CD4-positive, alpha-beta T cell treated with Interleukin-10 for 1 hour (primary cell): ENCODE measurements around the gene MCMBP.
A peak's percentile ranks its signal among the peaks of the same experiment; 100 is the strongest.
"Not testable (repeated sequence)": the region's sequence is repeated elsewhere in the genome, so short reads cannot be mapped to it uniquely, and the experiment has no call there.

Source experiments
- DNase-seq: peaks from one replicate; pipeline ENCODE4 v3.0.0-alpha.2; 2020

Gene MCMBP

DNA sequence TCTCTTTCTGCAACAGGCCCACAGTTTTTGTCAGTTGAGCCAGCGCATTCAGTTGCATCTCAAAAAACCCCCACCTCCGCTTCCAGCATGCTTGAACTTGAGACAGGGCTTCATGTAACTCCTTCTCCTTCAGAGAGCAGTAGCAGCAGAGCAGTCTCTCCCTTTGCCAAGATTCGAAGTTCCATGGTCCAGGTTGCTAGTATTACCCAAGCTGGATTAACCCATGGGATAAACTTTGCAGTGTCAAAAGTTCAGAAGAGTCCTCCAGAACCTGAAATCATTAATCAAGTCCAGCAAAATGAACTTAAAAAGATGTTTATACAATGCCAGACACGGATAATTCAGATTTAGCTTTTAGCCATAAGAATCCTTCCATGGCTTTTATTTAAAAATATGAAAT, 45.2 kb downstream of the MCMBP start:
- DNase-seq, result no peak

DNA sequence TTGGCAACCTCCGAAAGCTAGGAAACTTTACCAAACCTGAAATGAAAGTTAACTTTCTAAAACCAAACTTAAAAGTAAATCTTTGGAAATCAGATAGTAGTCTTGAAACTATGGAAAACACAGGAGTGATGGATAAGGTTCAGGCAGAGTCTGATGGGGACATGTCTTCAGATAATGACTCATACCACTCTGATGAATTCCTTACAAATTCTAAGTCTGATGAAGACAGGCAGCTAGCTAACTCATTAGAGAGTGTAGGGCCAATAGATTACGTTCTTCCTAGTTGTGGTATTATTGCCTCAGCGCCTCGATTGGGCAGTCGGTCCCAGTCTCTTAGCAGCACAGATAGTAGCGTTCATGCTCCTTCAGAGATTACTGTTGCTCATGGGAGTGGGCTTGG, 45.9 kb downstream of the MCMBP start:
- DNase-seq, result no peak

DNA sequence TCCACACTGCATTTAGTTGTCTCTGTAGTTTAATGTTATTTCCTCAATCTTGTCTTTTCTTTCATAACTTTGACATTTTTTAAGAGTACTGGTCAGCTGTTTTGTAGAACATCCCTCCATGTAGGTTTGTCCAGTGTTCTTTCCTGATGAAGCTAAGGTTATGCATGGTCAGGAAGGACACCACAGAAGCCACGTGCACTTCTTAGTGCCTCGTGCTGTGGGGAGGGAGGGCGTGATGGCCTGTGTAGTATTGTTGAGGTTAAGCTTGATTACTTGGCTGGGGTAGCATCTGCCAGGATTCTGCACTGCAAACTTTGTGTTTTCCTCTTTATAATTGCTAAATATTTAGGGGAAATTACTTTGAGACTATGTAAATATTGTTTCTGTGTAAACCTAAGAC, 48.3 kb downstream of the MCMBP start:
- no peak for DNase-seq

DNA sequence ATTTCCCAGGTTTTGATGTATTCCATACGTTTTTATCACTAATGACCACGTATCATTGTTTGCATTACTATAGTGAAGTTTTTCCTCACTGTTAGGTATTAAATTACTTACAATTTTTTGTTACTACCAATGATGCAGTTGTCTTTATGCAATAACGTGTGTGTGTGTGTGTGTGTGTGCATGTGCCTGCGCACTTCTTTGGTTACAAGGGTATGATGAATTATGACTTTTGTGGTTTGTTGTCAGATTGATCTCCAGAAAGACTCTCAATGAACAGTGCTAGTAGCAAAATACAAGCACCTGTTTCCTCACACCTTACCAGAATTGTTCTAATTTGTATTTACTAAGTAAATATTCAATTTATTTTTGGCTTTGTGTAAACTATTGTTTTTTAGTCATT, 51.5 kb downstream of the MCMBP start:
- DNase-seq, result no peak

DNA sequence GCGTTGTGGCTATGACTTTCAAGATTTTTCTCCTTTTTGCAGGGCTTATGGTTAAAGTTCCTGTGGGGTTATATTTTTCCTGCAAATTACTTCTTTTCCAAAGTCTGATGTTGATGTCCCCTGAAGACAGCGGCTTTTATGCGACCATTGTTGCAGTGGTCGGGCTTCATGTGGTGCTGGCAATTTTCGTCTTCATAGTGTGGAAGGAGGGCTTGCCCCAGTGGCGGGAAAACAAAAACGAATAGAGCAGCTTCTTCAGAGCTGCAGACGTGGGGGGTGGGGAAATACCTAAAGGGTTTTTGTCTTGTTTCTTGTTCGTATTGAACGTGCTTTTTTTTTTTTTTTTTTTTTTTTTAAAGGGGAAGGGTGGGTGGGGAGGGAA, 53.8 kb downstream of the MCMBP start:
- DNase-seq, result no peak

DNA sequence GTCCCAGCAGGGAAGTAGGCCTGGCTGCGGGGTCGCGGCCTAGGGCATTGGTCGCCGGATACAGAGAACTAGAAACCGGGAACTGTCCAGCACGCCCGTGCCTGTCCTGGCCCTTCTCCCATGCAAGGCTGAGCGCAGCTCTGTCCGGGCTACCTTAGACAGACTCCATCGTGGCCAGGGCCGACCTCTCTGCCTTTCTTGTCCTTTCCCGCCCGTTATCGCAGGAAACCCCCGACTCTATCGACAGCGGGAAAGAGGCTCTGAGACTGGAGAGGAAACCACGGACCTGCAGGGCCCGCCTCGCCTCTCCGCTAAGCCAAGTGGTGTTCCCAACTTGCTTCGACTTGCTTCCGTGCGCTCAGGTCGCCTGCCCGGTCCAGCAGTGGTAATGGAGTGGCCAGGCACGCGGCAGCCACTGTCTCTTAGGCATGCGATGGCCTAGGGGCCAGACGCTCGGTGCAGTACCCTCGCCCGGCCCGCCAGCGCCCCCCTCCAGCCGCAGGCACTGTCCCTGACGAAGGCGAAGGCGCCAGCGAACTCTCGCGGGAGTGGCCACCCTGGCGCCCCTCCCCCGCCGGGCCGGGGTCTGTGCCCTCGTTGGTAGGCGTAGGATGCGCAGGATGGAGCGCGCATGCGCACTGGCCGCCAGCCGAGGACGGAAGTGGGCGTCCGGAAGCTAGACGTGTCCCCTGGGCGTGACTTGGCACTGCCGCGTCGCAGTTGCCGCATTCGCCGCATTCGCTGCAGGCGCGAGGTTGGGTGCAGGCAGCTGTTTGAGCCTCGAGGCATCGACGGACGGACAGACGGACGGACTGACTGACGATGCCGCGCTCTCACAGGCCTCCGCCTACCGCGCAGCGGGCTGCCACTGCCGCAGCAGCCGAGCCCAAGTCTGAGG, 54.4 kb downstream of the MCMBP start:
- peak; percentile 39 for DNase-seq

DNA sequence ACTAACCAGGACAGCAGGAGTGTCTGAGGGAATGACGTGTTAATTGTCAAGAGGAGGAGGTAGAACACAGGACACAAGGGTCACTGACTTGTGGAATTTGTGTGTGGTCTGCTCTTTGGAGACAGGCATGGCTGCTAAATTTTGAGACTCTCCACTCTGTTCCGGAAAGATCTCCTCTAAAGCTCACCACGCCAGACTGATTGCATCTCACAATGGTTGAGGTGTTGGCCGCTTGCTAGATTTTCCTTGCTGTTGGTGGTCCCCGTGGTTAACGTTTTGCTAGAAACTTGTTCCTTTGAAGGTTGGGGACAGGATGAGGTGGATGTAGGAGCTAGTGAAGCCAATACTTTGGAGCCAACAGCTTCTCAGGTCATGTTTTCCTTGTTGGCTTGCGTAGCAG, 57.0 kb downstream of the MCMBP start:
- DNase-seq, result no peak

DNA sequence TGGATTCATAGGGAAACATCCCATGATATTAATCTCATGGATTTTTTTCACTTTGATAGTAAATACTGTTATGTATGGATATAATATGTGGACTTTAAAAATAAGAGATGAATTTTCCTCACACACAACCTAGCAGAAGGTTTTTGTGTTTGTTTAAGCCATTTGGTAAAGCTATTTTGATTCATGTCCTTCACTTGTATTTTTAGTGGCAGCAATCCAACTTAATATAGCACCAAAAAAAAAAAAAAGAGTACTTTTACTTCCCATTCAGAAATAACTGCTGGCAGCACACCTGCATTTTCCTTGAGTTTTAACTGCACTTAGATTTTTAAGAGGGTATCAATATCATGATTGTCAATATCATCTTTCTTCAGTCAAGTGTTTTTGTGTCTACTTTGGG, 60.0 kb downstream of the MCMBP start:
- DNase-seq, result no peak

DNA sequence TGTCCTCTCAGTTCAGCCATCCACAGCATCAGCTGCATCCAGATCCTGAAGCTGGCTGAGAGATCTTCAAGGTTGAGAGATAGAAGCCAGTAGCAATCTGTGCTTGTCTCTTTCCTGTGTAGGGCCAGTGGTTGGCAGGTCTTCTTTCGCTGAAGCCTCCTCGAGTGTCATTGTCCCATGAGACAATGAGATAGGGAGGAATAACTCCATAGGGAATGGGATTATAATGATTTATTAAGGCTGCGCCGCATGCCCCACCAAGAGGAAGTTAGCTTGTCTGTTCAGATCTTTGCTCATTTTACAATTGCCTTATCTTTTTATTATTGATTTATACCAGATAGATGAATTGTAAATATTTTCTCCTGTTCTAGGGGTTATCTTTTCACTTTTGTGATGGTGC, 61.5 kb downstream of the MCMBP start:
- no peak for DNase-seq

DNA sequence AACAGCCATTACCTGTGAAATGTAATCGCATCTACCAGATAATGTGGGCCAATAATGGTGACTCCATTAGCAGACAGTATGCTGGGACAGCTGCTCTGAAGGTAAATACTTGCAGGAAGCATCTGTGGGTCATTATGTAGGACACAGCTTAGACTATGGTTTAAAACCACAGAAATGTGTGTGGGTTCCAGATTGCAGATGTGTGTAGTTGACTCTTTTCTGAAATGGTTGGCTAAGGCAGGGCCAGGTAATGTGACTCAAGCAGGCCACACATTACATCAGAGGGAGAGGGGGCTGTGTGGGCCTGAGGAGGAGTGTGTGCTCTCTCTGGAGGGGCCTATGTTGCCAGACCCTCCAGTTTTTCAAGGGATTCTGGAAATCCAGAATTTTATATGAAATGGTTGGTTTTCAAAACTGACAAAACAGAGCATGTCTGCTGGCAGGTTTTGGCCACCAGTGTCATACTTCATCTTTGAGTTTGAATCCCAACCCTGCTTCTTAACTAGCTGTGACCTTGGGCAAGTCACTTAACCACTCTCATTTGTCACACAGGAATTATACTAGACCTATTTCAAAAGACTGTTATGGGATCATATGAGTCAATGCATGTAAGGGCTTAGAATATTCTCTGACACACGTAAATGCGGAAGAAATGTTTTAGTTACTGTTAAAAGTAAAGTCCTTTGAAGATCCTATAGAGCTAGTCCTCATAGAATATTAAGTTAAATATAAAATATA, 64.5 kb downstream of the MCMBP start:
- DNase-seq, result no peak

DNA sequence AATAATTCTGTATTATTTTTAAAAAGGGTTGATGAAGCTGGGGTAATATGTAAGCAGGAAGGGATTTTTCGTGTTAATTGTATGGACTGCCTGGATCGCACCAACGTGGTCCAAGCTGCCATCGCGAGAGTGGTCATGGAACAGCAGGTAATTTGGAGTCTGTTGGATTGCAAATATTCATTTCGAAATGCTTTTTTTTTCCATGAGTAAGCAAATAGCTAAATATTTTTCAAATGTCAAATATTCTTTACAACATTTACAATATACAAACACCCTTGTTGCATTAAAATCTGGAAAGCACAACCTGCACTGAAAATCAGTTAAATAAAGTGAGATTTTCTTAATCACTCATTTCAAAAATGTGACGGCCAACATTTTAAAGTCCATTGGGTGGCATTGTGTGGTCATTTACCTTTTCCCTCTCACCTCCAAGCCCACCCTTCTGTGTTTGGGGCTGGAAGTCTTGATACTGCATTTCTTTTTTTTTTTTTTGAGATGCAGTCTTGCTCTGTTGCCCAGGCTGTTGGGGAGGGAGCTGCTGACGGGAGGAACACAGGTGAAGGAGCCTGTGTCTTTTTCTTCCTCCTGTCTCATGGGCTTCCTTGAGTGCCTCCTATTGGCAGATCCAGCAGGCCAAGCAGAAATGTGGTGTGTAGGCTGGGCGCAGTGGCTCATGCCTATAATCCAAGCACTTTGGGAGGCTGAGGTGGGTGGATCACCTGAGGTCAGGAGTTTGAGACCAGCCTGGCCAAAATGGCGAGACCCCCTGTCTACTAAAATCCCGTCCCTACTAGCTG, 66.1 kb downstream of the MCMBP start:
- no peak for DNase-seq

DNA sequence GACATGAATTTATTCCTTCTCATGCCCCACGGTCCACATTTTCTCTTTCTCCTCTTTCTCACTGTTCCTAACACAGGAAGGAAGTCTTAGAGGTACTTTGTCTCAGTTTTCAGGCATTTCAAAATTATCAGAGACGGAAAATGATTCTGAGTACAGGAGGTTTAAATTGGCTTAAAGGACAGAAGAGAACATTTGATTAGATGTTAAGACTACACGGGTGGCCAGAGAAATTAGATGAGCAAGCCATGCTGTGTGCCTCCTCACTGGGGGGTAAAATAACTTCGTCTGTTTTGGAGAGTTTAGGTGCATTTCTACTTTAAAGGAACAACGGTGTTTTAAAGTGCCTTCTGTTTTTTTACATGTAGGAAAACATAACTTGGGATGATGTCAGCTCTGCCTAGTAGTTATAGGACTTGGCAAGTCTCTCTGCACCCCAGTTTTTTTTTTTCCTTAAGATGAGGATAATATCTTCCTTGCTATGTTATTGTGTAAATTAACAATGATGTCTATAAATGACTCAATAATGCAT, 66.9 kb downstream of the MCMBP start:
- no peak for DNase-seq

DNA sequence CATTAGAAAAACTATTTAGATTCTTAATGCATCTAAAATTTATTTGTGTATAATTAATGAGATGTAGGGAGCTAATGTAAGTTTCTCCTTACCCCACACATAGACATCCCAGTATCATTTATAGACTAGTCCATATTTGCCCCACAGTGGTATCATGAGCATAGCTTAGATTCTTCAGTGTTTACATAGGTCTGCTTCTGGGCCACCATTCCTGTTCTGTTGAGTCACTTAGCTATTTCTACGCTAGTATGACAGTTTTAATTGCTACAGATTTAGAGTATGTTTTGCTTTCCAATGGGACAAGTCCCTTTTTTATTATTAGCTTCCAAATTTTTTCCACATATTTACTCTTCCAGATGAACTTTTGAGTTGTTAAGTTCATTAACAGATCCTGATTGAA, 69.4 kb downstream of the MCMBP start:
- DNase-seq, result no peak

DNA sequence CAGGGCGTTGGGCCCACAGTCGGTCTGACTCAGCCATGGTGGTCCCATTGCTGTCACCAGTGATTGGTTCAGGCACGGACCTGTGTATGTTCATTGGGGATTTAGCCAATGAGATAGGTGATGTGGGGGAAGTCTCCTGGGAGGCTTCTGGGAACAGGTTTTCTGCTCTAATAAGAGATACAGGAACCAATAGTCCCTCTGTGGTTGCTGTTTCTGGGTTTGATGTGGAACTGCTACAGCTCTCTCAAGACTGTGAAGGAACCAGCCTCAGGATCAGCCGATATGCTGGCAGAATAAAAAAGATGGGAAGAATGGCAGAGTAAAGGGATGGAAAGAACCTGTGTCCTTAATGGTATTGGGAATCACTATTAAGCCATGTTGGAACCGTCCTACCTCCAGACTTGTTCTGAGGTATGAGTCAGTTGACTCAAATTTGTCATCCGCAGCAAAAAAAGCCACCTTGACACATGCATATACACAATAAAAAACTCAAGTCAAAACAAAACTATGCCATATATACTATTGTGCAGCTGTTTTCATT, 70.6 kb downstream of the MCMBP start:
- DNase-seq, result no peak

DNA sequence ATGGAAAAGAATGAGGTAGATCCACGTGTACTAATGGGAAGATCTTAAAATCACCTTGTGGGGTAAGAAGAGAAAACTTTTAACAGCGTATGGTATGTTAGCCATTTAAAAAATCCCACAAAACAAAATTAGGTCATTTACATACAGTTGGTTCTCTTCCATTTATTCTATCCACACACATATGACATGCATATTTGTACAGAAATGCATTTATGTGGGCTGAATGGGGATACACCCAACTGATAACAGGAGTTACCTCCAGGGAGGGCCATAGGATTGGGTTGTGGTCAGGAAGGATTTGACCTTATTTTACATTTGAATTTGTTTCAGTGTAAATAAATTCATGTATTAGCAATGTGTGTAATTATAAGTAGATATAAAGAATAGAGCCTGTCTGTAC, 71.5 kb downstream of the MCMBP start:
- DNase-seq, result no peak

DNA sequence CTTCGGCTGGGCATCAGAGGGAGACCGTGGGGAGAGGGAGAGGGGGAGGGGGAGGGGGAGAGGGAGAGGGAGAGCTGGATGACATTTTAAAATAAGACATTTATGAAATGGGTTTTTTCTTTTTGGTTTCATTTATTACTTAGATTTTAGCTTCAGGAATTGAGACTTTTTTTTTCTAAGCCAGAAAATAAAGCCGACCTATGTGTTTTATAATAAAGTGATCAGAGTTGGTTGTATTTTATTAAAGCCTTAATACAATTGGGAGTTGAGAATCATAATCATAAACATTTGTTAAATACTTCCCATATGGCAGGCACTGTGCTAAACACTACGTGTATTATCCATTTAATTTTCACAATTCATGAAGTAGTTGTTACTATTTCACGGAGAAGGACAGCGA, 76.6 kb downstream of the MCMBP start:
- DNase-seq, result no peak

DNA sequence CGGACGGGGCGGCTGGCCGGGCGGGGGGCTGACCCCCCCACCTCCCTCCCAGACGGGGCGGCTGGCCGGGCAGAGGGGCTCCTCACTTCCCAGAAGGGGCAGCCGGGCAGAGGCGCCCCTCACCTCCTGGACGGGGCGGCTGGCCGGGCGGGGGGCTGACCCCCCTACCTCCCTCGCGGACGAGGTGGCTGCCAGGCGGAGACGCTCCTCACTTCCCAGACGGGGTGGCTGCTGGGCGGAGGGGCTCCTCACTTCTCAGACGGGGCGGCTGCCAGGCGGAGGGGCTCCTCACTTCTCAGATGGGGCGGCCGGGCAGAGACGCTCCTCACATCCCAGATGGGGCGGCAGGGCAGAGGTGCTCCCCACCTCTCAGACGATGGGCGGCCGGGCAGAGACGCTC, 77.5 kb downstream of the MCMBP start:
- not testable (repeated sequence) for DNase-seq

DNA sequence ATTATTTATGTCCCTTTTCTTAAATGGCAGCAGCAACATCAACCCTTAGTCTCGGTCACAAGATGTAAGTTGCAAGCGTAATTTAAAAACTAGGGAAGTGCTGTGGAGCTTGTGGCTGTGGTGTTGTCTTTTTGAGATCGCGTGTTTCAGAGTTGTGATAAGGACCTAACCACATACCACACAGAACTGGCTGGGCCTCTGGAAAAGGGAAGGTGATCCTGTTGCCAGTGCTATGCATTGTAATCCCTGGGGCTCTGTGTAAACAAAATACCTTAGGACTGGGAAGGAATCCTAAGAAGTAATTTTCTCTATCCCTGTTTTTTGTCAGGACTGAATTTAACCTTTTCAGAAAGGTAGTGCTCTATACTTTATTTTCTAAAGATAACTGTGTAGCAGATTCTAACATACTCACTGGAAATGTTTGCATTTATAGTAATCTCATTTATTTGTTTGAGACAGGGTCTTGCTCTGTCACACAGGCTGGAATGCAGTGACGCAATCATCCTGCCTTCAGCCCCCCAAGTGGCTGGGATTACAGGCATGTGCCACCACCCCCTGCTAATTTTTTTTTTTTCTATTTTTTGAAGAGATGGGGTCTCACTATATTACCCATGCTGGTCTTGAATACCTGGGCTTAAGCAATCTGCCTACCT, 86.4 kb downstream of the MCMBP start:
- peak; percentile 7 for DNase-seq

DNA sequence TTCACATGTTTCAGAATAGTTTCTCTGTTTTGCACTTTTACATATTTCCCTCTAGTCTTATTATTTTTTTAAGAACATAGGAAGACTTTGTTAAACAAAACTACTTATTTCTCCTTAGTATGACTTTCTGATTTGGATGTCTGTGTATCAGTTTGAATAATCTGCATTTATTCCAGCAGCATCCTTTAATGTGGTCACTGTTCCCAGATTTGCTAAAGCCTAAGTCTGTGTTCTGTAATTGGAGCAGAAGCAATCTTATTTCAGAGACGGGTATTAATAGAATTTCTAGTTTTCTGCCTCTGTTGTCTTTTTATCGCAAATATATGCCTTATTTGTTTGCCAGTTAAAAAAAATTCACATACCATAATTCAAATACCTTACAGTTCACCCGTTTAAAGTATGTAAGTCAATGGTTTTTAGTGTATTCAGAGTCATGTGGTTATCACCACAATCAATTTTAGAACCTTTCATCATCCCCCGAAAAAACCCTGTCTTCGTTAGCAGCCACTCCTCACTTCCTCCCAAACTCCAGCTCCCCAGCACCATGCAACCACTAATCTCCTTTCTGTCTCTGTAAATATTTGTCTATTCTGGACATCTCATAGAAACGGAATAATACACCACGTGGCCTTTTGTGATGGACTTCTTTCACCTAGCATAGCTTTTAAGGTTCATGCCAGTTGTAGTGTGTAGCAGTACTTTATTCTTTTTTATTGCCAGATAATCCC, 88.1 kb downstream of the MCMBP start:
- DNase-seq, result peak; percentile 26

DNA sequence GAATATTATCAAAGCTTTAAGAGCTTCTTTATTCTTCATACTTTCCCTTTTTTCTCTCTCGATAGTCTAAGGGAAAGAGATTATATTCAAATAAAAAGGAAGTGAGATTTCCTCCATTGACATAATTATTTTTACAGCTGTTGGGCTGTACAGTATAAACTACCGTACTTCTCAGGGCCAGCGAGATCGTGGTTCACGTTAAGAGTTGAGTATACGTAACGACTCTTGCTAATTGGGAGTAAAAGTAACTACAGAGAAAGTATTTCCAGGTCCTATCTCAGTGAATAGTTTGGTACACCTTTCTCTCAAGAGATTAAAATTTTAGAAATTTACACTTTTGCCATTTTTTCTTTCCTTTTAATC, 89.0 kb downstream of the MCMBP start:
- DNase-seq, result no peak

DNA sequence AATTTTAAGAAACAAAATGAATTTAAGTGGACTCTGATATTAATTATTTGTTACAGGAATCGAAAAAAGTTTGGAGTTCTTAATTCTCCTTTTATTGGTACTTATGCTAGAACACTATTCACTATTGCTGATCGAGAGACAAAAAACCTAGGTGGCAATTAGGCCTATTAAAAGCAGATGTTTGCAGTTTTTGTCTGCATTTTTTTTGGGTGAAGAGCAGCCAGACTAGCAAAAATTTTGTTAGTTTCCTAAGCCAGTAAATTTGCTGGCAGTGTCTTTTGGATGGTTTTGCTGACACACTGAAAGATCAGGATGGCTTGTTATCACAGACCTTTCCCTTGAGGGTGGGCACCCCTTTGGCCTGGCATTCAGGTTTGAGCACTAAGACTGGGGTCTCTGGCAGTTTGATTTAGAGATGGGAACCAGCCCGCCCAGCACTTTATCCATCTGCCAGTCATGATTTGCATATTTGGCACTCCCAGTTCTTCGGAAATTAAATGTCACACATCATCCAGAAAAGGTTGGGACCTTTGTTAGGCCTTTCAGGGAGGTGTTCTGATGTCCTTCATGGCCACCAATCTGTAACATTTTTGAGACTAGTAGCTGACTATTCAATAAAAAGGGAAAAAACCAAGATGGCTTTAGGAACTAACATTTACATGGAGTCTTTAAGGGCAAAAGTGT, 89.5 kb downstream of the MCMBP start:
- DNase-seq, result no peak
